Psoas muscle (tissue), 8 donors: ENCODE results near the gene ITPKA. TPM values are rescaled to one million over a fixed set of nuclear protein-coding genes. Genes with fewer than 3 reads are reported as not detected.

Experiments used
- ATAC-seq, 4 donors: fragments of 200-7000 bp; cut with Tn5 transposase; one replicate each; pipeline ENCODE4 v1.9.1; 2020; ENCODE audit warnings: moderate library complexity in 3 of 4, mild to moderate bottlenecking in 2 of 4
- DNase-seq, 2 donors: peaks; one replicate each; pipeline ENCODE4 v3.0.0-alpha.2; 2020
- H3K27ac ChIP-seq: fragments of 200-600 bp; one replicate; pipeline ENCODE4 v1.8.0; 2022
- H3K27me3 ChIP-seq, 3 donors: fragments of 200-600 bp in 1 of 3; one replicate each; pipeline versions ENCODE4 v1.6.1 to v1.8.0; 2013 to 2022; ENCODE audit warnings: low read length in 2 of 3, mild to moderate bottlenecking in 2 of 3, moderate library complexity in 1 of 3; ENCODE audit not compliant: insufficient read depth in 3 of 3
- H3K36me3 ChIP-seq, 2 donors: fragments of 200-600 bp in 1 of 2; one replicate each; pipeline versions ENCODE4 v1.6.1 to v1.8.0; 2013 to 2022; ENCODE audit warnings: low read depth in 1 of 2, mild to moderate bottlenecking in 1 of 2, moderate library complexity in 1 of 2; ENCODE audit not compliant: insufficient read depth in 1 of 2
- H3K4me1 ChIP-seq: fragments of 200-600 bp; one replicate; pipeline ENCODE4 v1.8.0; 2022
- H3K4me3 ChIP-seq: fragments of 200-600 bp; one replicate; pipeline ENCODE4 v1.8.0; 2022; ENCODE audit warnings: mild to moderate bottlenecking
- H3K9me3 ChIP-seq: fragments of 200-600 bp; one replicate; pipeline ENCODE4 v1.8.0; 2022
- CTCF ChIP-seq: fragments of 200-600 bp; IDR thresholded peaks from one replicate; pipeline ENCODE4 v1.8.0; 2022; ENCODE audit warnings: antibody characterized with exemption
- WGBS, 3 donors: extraction: QIAGEN DNeasy Blood & Tissue Kit; methylation state at CpG; one replicate each; pipeline versions ENCODE4 v1.1.6 to v1.1.7; 2013; 5-methylcytosine and 5-hydroxymethylcytosine counted together
- intact Hi-C, 2 donors: fragments of 100-400 bp; cut with DNase I; formaldehyde crosslinking; loops; one replicate each; pipeline versions ENCODE4 v1.11.0 to v1.14.2; 2022
- polyA plus RNA-seq, 3 donors: library from polyadenylated mRNA; stranded (reverse); fragments of 200-250 nt; gene quantifications; one replicate each; pipeline ENCODE4 v1.2.3, GENCODE V29; 2013
- total RNA-seq, 4 donors: library from RNA; stranded (reverse); fragmentation: NEBNext Ultra II Directional in 2 of 4; extraction: Animal tissue kit (Norgen Biotek cat#: 25700) in 2 of 4; gene quantifications; one replicate each; pipeline versions ENCODE4 v1.2.1 to v1.2.4, GENCODE V29; 2021 to 2023
- donor health status: healthy with polysubstance abuse.
- donor health status: DM: no; HTN: no; CAD: no; lungs with moderate emphysema.
- donor health status: Bipolar disorder and iron deficiency.
- donor health status: healthy.
- donor health status: DM: yes; HTN: yes; CAD: no.
- donor health status: DM: no; HTN: no; CAD: no.
- donor health status: DM: no; HTN: no; CAD: no.
- donor health status: DM: yes; HTN: yes; CAD: no.

ITPKA gene
- total and polyA plus RNA-seq, 7 donors, result 0.04 to 1.7 (median 0.79) TPM; not detected in 1

- Histone ChIP-seq H3K27ac (no peak overlapping the region), H3K36me3 (peaks cover 0 to 11% of the 10 kb centered on the region in 2 donors), H3K9me3 (no peaks in the 10 kb centered on the region), H3K4me1 (peaks cover 2% of the 10 kb centered on the region), H3K27me3 (peaks cover 0 to 48% (median 11%) of the 10 kb centered on the region in 3 donors), H3K4me3 (no peak overlapping the region)
- 67 to 75% (median 72%) methylated on average over 9 of the region's 9 CpGs for WGBS, 3 donors
- TF ChIP-seq CTCF, result no peak
- intact Hi-C loops, result no loop called here
- DNase-seq, result no peak
- no peak for ATAC-seq
These were observed 6.3 kb upstream of the ITPKA start for GRCh38 chr15:41487381-41487780.

- ATAC-seq, result no peak
- H3K9me3 ChIP-seq, result no peaks in the 10 kb centered on the region
- TF ChIP-seq CTCF, result no peak
- peaks cover 0 to 7% of the 10 kb centered on the region in 2 donors for H3K36me3 ChIP-seq
- WGBS, 3 donors, result 87 to 97% (median 90%) methylated on average over 2 of the region's 2 CpGs
- no peak overlapping the region for H3K27ac ChIP-seq
- peaks cover 6% of the 10 kb centered on the region for H3K4me1 ChIP-seq
- intact Hi-C loops, result no loop called here
- no peak for DNase-seq
- peaks cover 0 to 52% (median 14%) of the 10 kb centered on the region in 3 donors for H3K27me3 ChIP-seq
- no peak overlapping the region for H3K4me3 ChIP-seq
These were observed 5.9 kb upstream of the ITPKA start for GRCh38 chr15:41487802-41488201.

DNA sequence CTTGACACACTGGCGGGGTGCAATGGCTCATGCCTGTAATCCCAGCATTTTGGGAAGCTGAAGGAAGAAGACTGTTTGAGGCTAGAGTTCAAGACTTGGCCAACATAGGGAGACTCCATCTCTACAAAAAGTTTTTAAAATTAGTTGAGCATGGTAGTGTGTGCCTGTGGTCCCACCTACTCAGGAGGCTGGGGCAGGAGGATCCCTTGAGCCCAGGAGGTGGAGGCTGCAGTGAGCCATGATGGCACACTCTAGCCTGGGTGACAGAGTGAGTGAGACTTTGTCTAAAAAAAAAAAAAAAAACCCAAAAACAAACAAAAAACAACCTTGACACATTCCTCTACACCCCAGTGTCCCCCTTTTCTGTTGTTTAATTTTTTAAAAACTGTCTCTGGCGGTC, 4.0 kb upstream of the ITPKA start:
- no peak for ATAC-seq
- Histone ChIP-seq H3K4me1 (peaks cover 14% of the 10 kb centered on the region), H3K27me3 (peaks cover 0 to 67% (median 26%) of the 10 kb centered on the region in 3 donors), H3K36me3 (no peaks in the 10 kb centered on the region), H3K4me3 (no peak overlapping the region), H3K9me3 (no peaks in the 10 kb centered on the region), H3K27ac (no peak overlapping the region)
- TF ChIP-seq CTCF, result no peak
- WGBS, 3 donors, result 95 to 97% (median 97%) methylated on average over 2 of the region's 2 CpGs
- intact Hi-C loops, result no loop called here
- no peak for DNase-seq

DNA sequence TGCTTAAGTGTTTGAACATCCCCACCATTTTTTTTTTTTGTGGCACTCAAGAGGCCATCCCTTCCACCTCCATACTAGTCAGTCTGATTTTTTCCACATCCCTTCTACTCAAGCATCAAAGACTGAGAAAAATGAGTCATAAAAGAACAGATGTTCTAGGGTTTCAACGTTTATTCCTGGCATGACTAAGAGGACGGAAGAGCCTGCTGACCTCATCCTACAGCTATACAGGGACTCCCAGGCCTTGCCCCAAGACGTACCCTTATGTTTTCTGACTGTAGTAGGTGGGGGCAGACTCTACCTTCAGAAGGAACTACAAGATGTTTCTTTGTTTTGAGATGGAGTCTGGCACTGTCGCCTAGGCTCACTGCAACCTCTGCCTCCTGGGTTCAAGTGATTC, 3.3 kb upstream of the ITPKA start:
- TF ChIP-seq CTCF, result no peak
- H3K27ac ChIP-seq, result no peak overlapping the region
- no peak for DNase-seq
- no peaks in the 10 kb centered on the region for H3K9me3 ChIP-seq
- intact Hi-C loops, result no loop called here
- H3K4me3 ChIP-seq, result no peak overlapping the region
- peaks cover 0 to 74% (median 31%) of the 10 kb centered on the region in 3 donors for H3K27me3 ChIP-seq
- 25 to 38% (median 30%) methylated on average over 4 of the region's 4 CpGs for WGBS, 3 donors
- ATAC-seq, result peak; percentile 41 to 69 (median 54)
- peaks cover 14% of the 10 kb centered on the region for H3K4me1 ChIP-seq
- no peaks in the 10 kb centered on the region for H3K36me3 ChIP-seq

DNA sequence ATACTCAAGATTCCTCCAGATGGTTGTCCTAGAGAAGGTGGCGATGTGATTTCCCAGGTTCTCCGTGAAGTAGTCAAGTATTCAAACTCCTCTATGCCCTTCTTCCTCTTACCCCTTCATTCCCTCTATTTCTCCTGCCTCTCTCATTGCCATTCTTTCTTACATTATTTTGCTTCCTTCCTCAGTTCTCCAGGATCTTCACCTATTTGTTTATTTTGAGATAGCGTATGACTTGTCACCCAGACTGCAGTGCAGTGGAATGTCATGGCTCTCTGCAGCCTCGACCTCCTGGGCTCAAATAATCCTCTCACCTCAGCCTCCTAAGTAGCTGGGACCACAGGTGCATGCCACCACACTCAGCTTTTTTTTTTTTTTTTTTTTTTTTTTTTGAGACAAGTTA, 1.8 kb upstream of the ITPKA start:
- Histone ChIP-seq H3K27me3 (peaks cover 0 to 82% (median 31%) of the 10 kb centered on the region in 3 donors), H3K9me3 (no peaks in the 10 kb centered on the region), H3K4me3 (no peak overlapping the region), H3K4me1 (peaks cover 14% of the 10 kb centered on the region), H3K36me3 (no peaks in the 10 kb centered on the region), H3K27ac (no peak overlapping the region)
- intact Hi-C loops, result no loop called here
- 90 to 97% (median 90%) methylated on average over 4 of the region's 4 CpGs for WGBS, 3 donors
- ATAC-seq (no peak), DNase-seq (no peak)
- no peak for TF ChIP-seq CTCF
